Measurements from ENCODE around the gene TOMM40L.
"Not testable (repeated sequence)": the region's sequence is repeated elsewhere in the genome, so short reads cannot be mapped to it uniquely, and the experiment has no call there.

Gene TOMM40L

GRCh38 chr1:161251579-161251978 lies 25.7 kb downstream of the TOMM40L start:
- Histone ChIP-seq H3K9ac (ENCODE audit: low read depth in 1 of 2, low read length in 2 of 2) (no peak overlapping the region), H3K27me3 (ENCODE audit: control insufficient read depth in 1 of 2, insufficient read depth in 2 of 2, low read length in 2 of 2) (no peaks in the 10 kb centered on the region), H3K36me3 (ENCODE audit: control insufficient read depth in 1 of 2, insufficient read depth in 2 of 2, low read length in 2 of 2) (no peaks in the 10 kb centered on the region), H3K4me1 (ENCODE audit: control insufficient read depth in 1 of 2, insufficient read depth in 2 of 2, low read length in 2 of 2) (no peaks in the 10 kb centered on the region), H3K9me3 (ENCODE audit: control insufficient read depth in 1 of 2, low read length in 2 of 2) (no peaks in the 10 kb centered on the region), H3K27ac (ENCODE audit: low read depth, low read length) (no peak overlapping the region), H3K4me3 (ENCODE audit: low read depth in 1 of 2, low read length in 2 of 2) (no peak overlapping the region)

- not testable (repeated sequence) for H3K9ac ChIP-seq (ENCODE audit: low read depth in 1 of 2, low read length in 2 of 2); H3K4me3 ChIP-seq (ENCODE audit: low read depth in 1 of 2, low read length in 2 of 2); H3K27ac ChIP-seq (ENCODE audit: low read depth, low read length); H3K4me1 ChIP-seq (ENCODE audit: control insufficient read depth in 1 of 2, insufficient read depth in 2 of 2, low read length in 2 of 2); H3K36me3 ChIP-seq (ENCODE audit: control insufficient read depth in 1 of 2, insufficient read depth in 2 of 2, low read length in 2 of 2); H3K9me3 ChIP-seq (ENCODE audit: control insufficient read depth in 1 of 2, low read length in 2 of 2)
- H3K27me3 ChIP-seq (ENCODE audit: control insufficient read depth in 1 of 2, insufficient read depth in 2 of 2, low read length in 2 of 2) = peaks cover 10 to 21% of the 10 kb centered on the region in 2 donors
Observed at GRCh38 chr1:161255302-161255701, 29.4 kb downstream of the TOMM40L start.

DNA sequence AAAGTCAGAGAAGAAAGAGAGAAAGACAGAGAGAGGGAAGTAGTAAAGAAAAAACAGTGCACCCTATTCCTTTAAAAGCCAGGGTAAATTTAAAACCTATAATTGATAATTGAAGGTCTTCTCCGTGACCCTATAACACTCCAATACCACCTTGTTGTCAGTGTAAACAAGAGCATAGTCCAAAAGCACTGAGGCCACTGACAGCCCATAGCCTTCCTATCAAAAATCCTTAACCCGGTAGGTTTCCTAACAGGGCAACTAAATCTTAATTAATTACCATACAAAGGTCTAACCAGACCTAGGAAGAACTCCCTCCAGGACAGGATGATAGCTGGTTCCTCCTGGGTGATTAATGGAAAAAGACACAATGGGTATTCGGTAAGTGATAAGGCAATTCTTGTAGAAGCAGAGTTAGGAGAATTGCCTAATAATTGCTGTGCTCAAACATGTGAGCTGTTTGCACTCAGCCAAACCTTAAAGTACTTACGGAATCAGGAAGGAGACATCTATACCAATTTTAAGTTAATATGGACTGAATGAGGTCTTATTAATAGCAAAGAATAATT lies 30.2 kb downstream of the TOMM40L start:
- H3K36me3 ChIP-seq (ENCODE audit: control insufficient read depth in 1 of 2, insufficient read depth in 2 of 2, low read length in 2 of 2); H3K27ac ChIP-seq (ENCODE audit: low read depth, low read length); H3K9ac ChIP-seq (ENCODE audit: low read depth in 1 of 2, low read length in 2 of 2); H3K4me1 ChIP-seq (ENCODE audit: control insufficient read depth in 1 of 2, insufficient read depth in 2 of 2, low read length in 2 of 2); H3K9me3 ChIP-seq (ENCODE audit: control insufficient read depth in 1 of 2, low read length in 2 of 2); H3K4me3 ChIP-seq (ENCODE audit: low read depth in 1 of 2, low read length in 2 of 2): not testable (repeated sequence)
- peaks cover 13 to 22% of the 10 kb centered on the region in 2 donors for H3K27me3 ChIP-seq (ENCODE audit: control insufficient read depth in 1 of 2, insufficient read depth in 2 of 2, low read length in 2 of 2)

DNA sequence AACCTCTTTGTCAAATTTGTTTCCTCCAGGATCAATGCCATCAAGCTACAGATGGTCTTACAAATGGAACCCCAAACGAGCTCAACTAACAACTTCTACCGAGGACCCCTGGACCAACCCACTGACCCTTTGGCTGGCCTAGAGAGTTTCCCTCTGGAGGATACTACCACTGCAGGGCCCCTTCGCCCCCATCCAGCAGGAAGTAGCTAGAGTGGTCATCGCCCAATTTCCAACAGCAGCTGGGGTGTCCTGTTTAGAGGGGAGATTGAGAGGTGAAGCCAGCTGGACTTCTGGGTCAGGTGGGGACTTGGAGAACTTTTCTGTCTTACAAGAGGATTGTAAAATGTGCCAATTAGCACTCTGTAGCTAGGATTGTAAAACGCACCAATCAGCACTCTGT lies 31.2 kb downstream of the TOMM40L start:
- H3K27ac ChIP-seq (ENCODE audit: low read depth, low read length); H3K9ac ChIP-seq (ENCODE audit: low read depth in 1 of 2, low read length in 2 of 2); H3K9me3 ChIP-seq (ENCODE audit: control insufficient read depth in 1 of 2, low read length in 2 of 2); H3K36me3 ChIP-seq (ENCODE audit: control insufficient read depth in 1 of 2, insufficient read depth in 2 of 2, low read length in 2 of 2); H3K4me3 ChIP-seq (ENCODE audit: low read depth in 1 of 2, low read length in 2 of 2): not testable (repeated sequence)
- Histone ChIP-seq H3K27me3 (ENCODE audit: control insufficient read depth in 1 of 2, insufficient read depth in 2 of 2, low read length in 2 of 2) (peaks cover 13 to 26% of the 10 kb centered on the region in 2 donors), H3K4me1 (ENCODE audit: control insufficient read depth in 1 of 2, insufficient read depth in 2 of 2, low read length in 2 of 2) (peaks cover 11 to 17% of the 10 kb centered on the region in 2 donors)

GRCh38 chr1:161258439-161259344 lies 32.8 kb downstream of the TOMM40L start, which contains the start of gene PCP4L1:
PCP4L1 (plus strand) TSS chr1:161258745; CDS start chr1:161258975, 230 bp downstream.
- Histone ChIP-seq H3K9ac (ENCODE audit: low read depth in 1 of 2, low read length in 2 of 2) (no peak within 1 kb of the TSS), H3K9me3 (ENCODE audit: control insufficient read depth in 1 of 2, low read length in 2 of 2) (peaks cover 0 to 3% of the 10 kb centered on the region in 2 donors), H3K4me1 (ENCODE audit: control insufficient read depth in 1 of 2, insufficient read depth in 2 of 2, low read length in 2 of 2) (peaks cover 11 to 17% of the 10 kb centered on the region in 2 donors), H3K27me3 (ENCODE audit: control insufficient read depth in 1 of 2, insufficient read depth in 2 of 2, low read length in 2 of 2) (peaks cover 13 to 26% of the 10 kb centered on the region in 2 donors), H3K4me3 (ENCODE audit: low read depth in 1 of 2, low read length in 2 of 2) (peak within 1 kb of the TSS; percentile 62 to 63), H3K36me3 (ENCODE audit: control insufficient read depth in 1 of 2, insufficient read depth in 2 of 2, low read length in 2 of 2) (no peaks in the 10 kb centered on the region), H3K27ac (ENCODE audit: low read depth, low read length) (no peak within 1 kb of the TSS)

- Histone ChIP-seq H3K27ac (ENCODE audit: low read depth, low read length) (no peak overlapping the region), H3K4me1 (ENCODE audit: control insufficient read depth in 1 of 2, insufficient read depth in 2 of 2, low read length in 2 of 2) (peaks cover 11 to 17% of the 10 kb centered on the region in 2 donors), H3K9ac (ENCODE audit: low read depth in 1 of 2, low read length in 2 of 2) (no peak overlapping the region), H3K9me3 (ENCODE audit: control insufficient read depth in 1 of 2, low read length in 2 of 2) (peaks cover 0 to 3% of the 10 kb centered on the region in 2 donors), H3K27me3 (ENCODE audit: control insufficient read depth in 1 of 2, insufficient read depth in 2 of 2, low read length in 2 of 2) (peaks cover 13 to 26% of the 10 kb centered on the region in 2 donors), H3K36me3 (ENCODE audit: control insufficient read depth in 1 of 2, insufficient read depth in 2 of 2, low read length in 2 of 2) (no peaks in the 10 kb centered on the region), H3K4me3 (ENCODE audit: low read depth in 1 of 2, low read length in 2 of 2) (peak overlapping the region in 1 of 2 donors; percentile 63)
Observed at GRCh38 chr1:161259345-161259702, 33.5 kb downstream of the TOMM40L start.

GRCh38 chr1:161259765-161260164 lies 33.9 kb downstream of the TOMM40L start:
- Histone ChIP-seq H3K9me3 (ENCODE audit: control insufficient read depth in 1 of 2, low read length in 2 of 2) (peaks cover 0 to 3% of the 10 kb centered on the region in 2 donors), H3K36me3 (ENCODE audit: control insufficient read depth in 1 of 2, insufficient read depth in 2 of 2, low read length in 2 of 2) (no peaks in the 10 kb centered on the region), H3K4me3 (ENCODE audit: low read depth in 1 of 2, low read length in 2 of 2) (no peak overlapping the region), H3K27ac (ENCODE audit: low read depth, low read length) (no peak overlapping the region), H3K4me1 (ENCODE audit: control insufficient read depth in 1 of 2, insufficient read depth in 2 of 2, low read length in 2 of 2) (peaks cover 11 to 17% of the 10 kb centered on the region in 2 donors), H3K9ac (ENCODE audit: low read depth in 1 of 2, low read length in 2 of 2) (no peak overlapping the region), H3K27me3 (ENCODE audit: control insufficient read depth in 1 of 2, insufficient read depth in 2 of 2, low read length in 2 of 2) (peaks cover 13 to 26% of the 10 kb centered on the region in 2 donors)

- Histone ChIP-seq H3K4me3 (ENCODE audit: low read depth in 1 of 2, low read length in 2 of 2) (no peak overlapping the region), H3K4me1 (ENCODE audit: control insufficient read depth in 1 of 2, insufficient read depth in 2 of 2, low read length in 2 of 2) (peaks cover 11 to 17% of the 10 kb centered on the region in 2 donors), H3K9me3 (ENCODE audit: control insufficient read depth in 1 of 2, low read length in 2 of 2) (peaks cover 0 to 3% of the 10 kb centered on the region in 2 donors), H3K27me3 (ENCODE audit: control insufficient read depth in 1 of 2, insufficient read depth in 2 of 2, low read length in 2 of 2) (peaks cover 13 to 26% of the 10 kb centered on the region in 2 donors), H3K36me3 (ENCODE audit: control insufficient read depth in 1 of 2, insufficient read depth in 2 of 2, low read length in 2 of 2) (no peaks in the 10 kb centered on the region), H3K9ac (ENCODE audit: low read depth in 1 of 2, low read length in 2 of 2) (no peak overlapping the region), H3K27ac (ENCODE audit: low read depth, low read length) (no peak overlapping the region)
Observed at GRCh38 chr1:161260376-161261260, 34.8 kb downstream of the TOMM40L start.

DNA sequence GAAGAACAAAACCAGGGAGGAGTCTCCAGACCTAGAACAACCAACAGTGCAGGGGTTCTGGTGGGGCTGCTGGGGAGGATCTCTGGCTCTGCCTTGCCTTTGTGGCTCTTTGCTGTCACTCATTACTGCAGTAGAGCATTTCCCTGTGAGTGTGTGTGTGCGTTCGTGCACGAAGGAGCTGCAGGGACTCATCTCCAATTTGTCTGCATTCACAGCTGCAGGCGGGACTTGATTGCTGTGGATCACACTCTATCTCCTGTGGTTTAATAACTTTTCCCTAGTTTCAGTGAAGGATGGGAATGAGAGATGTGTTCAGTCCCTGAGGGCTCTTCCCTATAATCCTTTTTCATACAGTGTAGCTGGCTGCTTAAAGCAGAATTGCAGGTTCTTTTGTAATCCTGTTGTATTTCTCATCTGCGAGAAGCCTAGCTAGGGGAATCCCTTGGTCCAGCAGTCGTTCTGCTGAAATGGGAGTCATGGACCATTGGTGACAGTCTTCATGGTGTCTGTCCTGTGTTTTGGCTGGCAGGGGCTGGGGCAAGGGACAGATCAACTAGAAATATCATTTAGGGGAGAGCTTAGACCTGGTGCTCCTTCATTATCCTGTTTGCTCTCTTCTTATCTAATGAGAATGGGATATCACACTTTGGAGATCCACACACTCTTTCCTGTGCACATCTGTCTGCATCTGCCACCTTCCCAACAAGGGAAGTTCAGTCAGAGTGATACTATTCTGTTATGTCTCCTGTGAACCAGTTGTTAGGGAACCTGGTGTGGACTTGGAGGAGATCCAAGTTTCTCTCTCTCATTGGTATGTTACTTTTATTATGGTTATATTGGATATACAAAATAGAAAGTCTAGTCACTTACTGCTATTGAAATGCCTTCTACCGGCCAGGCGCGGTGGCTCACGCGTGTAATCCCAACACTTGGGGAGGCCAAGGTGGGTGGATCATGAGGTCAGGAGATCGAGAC lies 35.7 kb downstream of the TOMM40L start:
- H3K4me3 ChIP-seq (ENCODE audit: low read depth in 1 of 2, low read length in 2 of 2) = no peak overlapping the region
- no peak overlapping the region for H3K27ac ChIP-seq (ENCODE audit: low read depth, low read length)
- peaks cover 11 to 17% of the 10 kb centered on the region in 2 donors for H3K4me1 ChIP-seq (ENCODE audit: control insufficient read depth in 1 of 2, insufficient read depth in 2 of 2, low read length in 2 of 2)
- H3K27me3 ChIP-seq (ENCODE audit: control insufficient read depth in 1 of 2, insufficient read depth in 2 of 2, low read length in 2 of 2) = peaks cover 13 to 26% of the 10 kb centered on the region in 2 donors
- H3K9ac ChIP-seq (ENCODE audit: low read depth in 1 of 2, low read length in 2 of 2) = no peak overlapping the region
- H3K9me3 ChIP-seq (ENCODE audit: control insufficient read depth in 1 of 2, low read length in 2 of 2) = peaks cover 0 to 3% of the 10 kb centered on the region in 2 donors
- H3K36me3 ChIP-seq (ENCODE audit: control insufficient read depth in 1 of 2, insufficient read depth in 2 of 2, low read length in 2 of 2) = no peaks in the 10 kb centered on the region
